Measurements from ENCODE around the gene PDCL2.

DNA sequence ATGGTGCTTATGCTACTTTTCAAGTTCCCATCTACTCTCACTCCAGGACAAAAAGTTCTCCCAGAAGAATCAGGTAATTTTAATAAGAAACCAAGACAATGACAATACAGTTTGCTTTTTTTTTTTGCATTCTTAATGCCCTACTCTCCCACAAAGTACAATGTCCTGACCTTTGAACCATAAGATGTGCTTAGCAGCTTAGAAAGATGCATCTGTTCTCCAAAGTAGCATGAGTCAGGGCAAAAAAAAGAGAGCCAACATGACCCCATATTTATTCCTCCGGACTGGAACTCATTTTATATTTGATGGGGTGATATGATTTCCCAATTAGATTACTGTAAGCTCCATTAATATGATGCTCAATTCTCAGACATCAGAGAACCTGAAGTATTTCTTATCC lies 16.5 kb upstream of the PDCL2 start:
- no peak for TF ChIP-seq POLR2A (IDR thresholded peaks at IDR 0.05)
- TF ChIP-seq, protein P1, sequence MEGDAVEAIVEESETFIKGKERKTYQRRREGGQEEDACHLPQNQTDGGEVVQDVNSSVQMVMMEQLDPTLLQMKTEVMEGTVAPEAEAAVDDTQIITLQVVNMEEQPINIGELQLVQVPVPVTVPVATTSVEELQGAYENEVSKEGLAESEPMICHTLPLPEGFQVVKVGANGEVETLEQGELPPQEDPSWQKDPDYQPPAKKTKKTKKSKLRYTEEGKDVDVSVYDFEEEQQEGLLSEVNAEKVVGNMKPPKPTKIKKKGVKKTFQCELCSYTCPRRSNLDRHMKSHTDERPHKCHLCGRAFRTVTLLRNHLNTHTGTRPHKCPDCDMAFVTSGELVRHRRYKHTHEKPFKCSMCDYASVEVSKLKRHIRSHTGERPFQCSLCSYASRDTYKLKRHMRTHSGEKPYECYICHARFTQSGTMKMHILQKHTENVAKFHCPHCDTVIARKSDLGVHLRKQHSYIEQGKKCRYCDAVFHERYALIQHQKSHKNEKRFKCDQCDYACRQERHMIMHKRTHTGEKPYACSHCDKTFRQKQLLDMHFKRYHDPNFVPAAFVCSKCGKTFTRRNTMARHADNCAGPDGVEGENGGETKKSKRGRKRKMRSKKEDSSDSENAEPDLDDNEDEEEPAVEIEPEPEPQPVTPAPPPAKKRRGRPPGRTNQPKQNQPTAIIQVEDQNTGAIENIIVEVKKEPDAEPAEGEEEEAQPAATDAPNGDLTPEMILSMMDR (IDR thresholded peaks at IDR 0.05): no peak
